SK-N-MC (cell line): Measurements from ENCODE around the gene GPR108.

Source experiments
- DNase-seq: peaks from one replicate; pipeline ENCODE4 v3.0.0-alpha.2; 2011; ENCODE audit warnings: low read depth, low spot score
- H3K27ac ChIP-seq: fragments of 200-600 bp; sonication (generic); 2 replicates; pipeline ENCODE4 v1.5.1; 2016; ENCODE audit warnings: mixed run types
- H3K36me3 ChIP-seq: fragments of 200-600 bp; sonication (generic); 2 replicates; pipeline ENCODE4 v1.6.1; 2017; ENCODE audit warnings: antibody characterized with exemption, low read length, mixed read lengths; ENCODE audit not compliant: insufficient read depth
- H3K4me3 ChIP-seq: fragments of 200-600 bp; sonication (generic); 2 replicates; pipeline ENCODE4 v1.5.1; 2016
- H3K9ac ChIP-seq: fragments of 200-600 bp; sonication (generic); 2 replicates; pipeline ENCODE4 v1.8.0; 2017; ENCODE audit warnings: mixed run types, mixed read lengths; ENCODE audit not compliant: insufficient read length
- H3K9me3 ChIP-seq: fragments of 200-600 bp; sonication (generic); 2 replicates; pipeline ENCODE4 v1.6.1; 2017; ENCODE audit warnings: low read depth, mild to moderate bottlenecking, antibody characterized with exemption, low read length, moderate library complexity, mixed read lengths
- EZH2 ChIP-seq: fragments of 200-600 bp; sonication (generic); IDR thresholded peaks from one replicate; pipeline ENCODE4 v1.6.1; 2017; ENCODE audit warnings: antibody characterized with exemption
- FOXP2 ChIP-seq: optimal IDR thresholded peaks from 2 replicates; pipeline ENCODE3; 2011; ENCODE audit warnings: mild to moderate bottlenecking, moderate library complexity; ENCODE audit not compliant: insufficient read depth; ENCODE audit errors: extremely low read length, control extremely low read depth
- POLR2AphosphoS5 ChIP-seq: IDR thresholded peaks from 2 replicates; pipeline ENCODE4 v1.6.1; 2012; ENCODE audit warnings: mild to moderate bottlenecking, low read depth, low read length, borderline replicate concordance

Gene GPR108

DNA sequence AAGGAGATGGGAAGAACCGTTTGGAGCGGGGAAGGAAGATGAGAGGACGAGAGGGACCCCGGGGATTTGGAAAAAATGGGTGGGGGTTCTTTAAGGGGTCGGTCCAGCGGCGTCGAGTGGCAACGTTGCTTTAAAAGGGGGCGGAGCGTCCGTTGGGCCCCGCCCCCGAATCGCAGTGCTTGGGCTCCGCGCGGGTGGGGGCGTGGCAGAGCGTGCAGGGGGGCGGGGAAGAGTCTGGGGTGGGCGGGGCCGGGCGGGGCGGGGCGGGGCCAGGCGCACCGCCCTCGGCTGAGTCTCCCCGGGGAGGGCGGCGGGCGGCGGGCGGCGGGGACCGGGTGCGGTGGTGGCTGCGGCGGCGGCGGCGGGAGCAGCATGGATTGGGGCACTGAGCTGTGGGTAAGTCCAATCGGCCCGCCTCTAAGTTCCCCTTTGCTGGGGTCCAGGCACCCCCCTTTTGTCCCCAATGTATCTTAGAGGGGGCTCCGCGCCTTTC lies 2.1 kb upstream of the GPR108 start, which contains the start of gene TRIP10:
Gene TRIP10, plus strand, starts transcription at position 291 of the 493 bp plus-strand sequence. Its CDS starts 82 bp downstream, at position 373.
- TF ChIP-seq EZH2 (no peak), POLR2AphosphoS5 (no peak), FOXP2 (no peak)
- peaks cover 13% of the 10 kb centered on the region; the same call in 1 of the 2 replicates for H3K36me3 ChIP-seq
- no peak for DNase-seq
- peak within 1 kb of the TSS; percentile 91 for H3K4me3 ChIP-seq
- H3K27ac ChIP-seq, result peak within 1 kb of the TSS; percentile 92
- H3K9ac ChIP-seq, result peak within 1 kb of the TSS; percentile 78
- no peaks in the 10 kb centered on the region for H3K9me3 ChIP-seq

DNA sequence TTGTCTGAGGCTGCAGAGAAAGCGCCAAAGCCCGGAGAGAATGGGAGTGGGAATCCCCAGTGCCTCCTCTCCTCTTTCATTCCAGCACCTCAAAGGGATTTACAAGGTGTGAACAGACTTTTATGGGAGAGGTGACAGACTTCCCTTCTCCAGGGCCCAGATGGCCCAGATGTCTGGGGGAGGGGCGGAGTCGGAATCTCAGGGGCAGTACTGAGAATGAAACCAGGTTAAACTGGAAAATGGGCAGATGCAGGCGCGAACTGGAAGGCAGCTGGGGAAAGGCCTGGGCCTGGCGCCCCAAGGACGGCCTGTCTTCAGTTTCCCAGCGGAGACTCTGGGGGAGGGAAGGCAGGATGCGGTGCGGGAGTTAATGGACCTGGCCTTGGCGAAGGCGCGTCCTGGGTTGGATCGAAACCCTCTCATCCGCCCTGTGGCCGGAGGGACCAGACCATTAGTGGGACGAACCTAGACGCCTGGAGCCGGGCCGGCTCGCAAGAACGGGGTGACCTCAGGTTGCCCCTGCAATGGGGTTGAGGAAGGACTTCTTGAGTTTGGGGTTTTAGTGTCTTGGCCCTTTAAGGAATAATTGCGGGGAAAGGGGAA lies 1.5 kb upstream of the GPR108 start:
- H3K9ac ChIP-seq, result no peak overlapping the region
- H3K27ac ChIP-seq, result peak overlapping the region; percentile 92
- TF ChIP-seq POLR2AphosphoS5, result no peak
- TF ChIP-seq FOXP2, result no peak
- no peak for TF ChIP-seq EZH2
- H3K36me3 ChIP-seq, result peaks cover 10% of the 10 kb centered on the region; the same call in 1 of the 2 replicates
- no peaks in the 10 kb centered on the region for H3K9me3 ChIP-seq
- H3K4me3 ChIP-seq, result peak overlapping the region; percentile 64
- no peak for DNase-seq

DNA sequence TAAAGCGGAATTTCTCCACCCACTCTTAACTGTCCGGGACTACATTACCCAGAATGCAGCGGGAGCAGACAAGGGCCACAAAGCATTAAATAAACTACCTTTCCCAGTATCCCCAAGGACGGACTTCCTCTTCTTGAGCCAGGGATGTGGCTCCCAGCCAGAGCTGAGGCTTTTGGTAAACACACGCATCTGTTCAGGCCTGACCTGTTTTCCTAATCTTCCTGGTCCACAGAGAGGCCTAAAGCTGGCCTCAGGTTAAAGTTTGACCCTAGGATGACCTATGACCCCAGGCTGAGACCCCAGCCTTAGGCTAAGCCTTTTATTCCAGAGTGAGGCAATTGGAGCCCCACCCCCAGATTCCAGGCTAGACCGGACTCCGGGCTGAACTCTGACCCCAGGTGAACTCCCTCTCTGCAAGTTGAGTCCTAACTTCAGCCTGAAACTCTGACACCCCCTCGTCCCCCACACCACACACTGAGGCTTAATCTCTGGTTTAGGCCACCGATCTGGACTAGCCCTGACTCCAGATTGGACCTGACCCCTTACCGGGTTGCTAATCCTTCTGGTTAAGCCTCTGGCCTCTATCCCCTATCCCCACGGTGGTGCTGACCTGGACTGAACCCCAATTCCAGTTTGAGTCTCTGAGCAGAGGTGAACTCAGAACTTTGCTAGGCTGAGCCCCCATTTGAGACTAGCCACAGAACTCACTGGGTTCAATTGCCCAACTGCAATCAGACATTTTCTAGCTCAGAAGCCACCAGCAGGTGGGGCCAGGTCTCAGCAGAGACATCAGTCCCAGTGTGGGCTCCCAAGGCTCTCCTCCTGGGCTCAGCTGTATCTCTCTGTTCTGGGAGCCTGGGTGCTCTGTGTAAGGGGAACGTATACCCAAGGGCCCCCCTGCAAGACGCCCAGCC lies 750 bp upstream of the GPR108 start:
- peak; percentile 75 for DNase-seq
- TF ChIP-seq FOXP2 (peak; percentile 26), POLR2AphosphoS5 (no peak), EZH2 (no peak)
- peaks cover 4% of the 10 kb centered on the region; the same call in 1 of the 2 replicates for H3K36me3 ChIP-seq
- H3K9me3 ChIP-seq, result no peaks in the 10 kb centered on the region
- H3K9ac ChIP-seq, result no peak overlapping the region
- peak overlapping the region; percentile 64 for H3K4me3 ChIP-seq
- peak overlapping the region; percentile 92 for H3K27ac ChIP-seq

- Histone ChIP-seq H3K4me3 (peak overlapping the region; percentile 85), H3K9ac (peak overlapping the region; percentile 90), H3K36me3 (no peaks in the 10 kb centered on the region), H3K27ac (no peak overlapping the region), H3K9me3 (no peaks in the 10 kb centered on the region)
- no peak for DNase-seq
- TF ChIP-seq POLR2AphosphoS5 (no peak), FOXP2 (no peak), EZH2 (no peak)
These were observed 480 bp downstream of the GPR108 start for GRCh38 chr19:6736917-6737283.

GRCh38 chr19:6736169-6736916 lies 1.0 kb downstream of the GPR108 start:
- Histone ChIP-seq H3K4me3 (peak overlapping the region; percentile 85), H3K36me3 (no peaks in the 10 kb centered on the region), H3K27ac (no peak overlapping the region), H3K9me3 (no peaks in the 10 kb centered on the region), H3K9ac (peak overlapping the region; percentile 90)
- no peak for DNase-seq
- TF ChIP-seq POLR2AphosphoS5 (no peak), FOXP2 (no peak), EZH2 (no peak)

GRCh38 chr19:6735181-6735911 lies 2.0 kb downstream of the GPR108 start:
- TF ChIP-seq POLR2AphosphoS5 (no peak), FOXP2 (no peak), EZH2 (no peak)
- H3K36me3 ChIP-seq, result no peaks in the 10 kb centered on the region
- peak overlapping the region; percentile 64 for H3K27ac ChIP-seq
- DNase-seq, result no peak
- peak overlapping the region; percentile 33; the same call in 1 of the 2 replicates for H3K4me3 ChIP-seq
- H3K9me3 ChIP-seq, result no peaks in the 10 kb centered on the region
- H3K9ac ChIP-seq, result peak overlapping the region; percentile 26

DNA sequence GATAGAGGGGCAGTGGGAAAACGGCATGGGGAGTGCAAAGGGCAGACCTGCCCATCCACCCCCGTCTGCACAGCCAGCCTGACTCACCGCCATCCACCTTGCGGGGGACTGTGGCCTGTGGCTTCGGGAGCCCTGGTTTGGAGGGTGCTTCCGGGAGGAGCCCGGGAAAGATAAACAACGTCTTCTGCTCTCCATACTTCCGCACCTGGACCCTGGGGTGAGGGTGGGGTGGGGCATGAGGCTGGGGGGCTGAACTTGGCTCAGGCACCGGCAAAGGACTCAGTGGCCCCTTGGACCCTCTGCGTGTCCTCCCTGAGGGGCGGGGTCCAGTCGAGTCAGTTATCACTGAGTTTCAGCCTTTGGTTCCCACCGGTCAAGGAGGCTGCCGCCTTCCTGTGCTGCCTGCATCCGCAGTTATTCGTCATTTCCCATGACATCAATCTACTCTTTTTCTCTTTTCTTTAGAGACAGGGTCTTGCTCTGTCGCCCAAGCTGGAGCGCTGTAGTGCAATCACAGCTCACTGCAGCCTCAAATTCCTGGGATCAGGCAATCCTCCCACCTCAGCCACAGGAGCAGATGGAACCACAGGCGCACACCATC lies 3.2 kb downstream of the GPR108 start:
- TF ChIP-seq EZH2 (no peak), POLR2AphosphoS5 (no peak), FOXP2 (no peak)
- no peaks in the 10 kb centered on the region for H3K36me3 ChIP-seq
- no peaks in the 10 kb centered on the region for H3K9me3 ChIP-seq
- H3K9ac ChIP-seq, result no peak overlapping the region
- H3K27ac ChIP-seq, result no peak overlapping the region
- no peak for DNase-seq
- H3K4me3 ChIP-seq, result no peak overlapping the region
